Thymus (tissue), 11 donors: ENCODE data around the gene CCK. TPM values are rescaled to one million over a fixed set of nuclear protein-coding genes. Genes with fewer than 3 reads are reported as not detected.

Source experiments
- DNase-seq, 9 donors: peaks; one replicate each; pipeline ENCODE4 v3.0.0-alpha.2; 2013; ENCODE audit warnings: low spot score in 9 of 9, low read depth in 6 of 9, missing footprints in 1 of 9
- H3K27ac ChIP-seq, 2 donors: one replicate each; pipeline ENCODE4 v1.5.1; 2013; ENCODE audit warnings: control low read depth in 1 of 2, low read depth in 1 of 2, low read length in 1 of 2, mild to moderate bottlenecking in 1 of 2, moderate library complexity in 1 of 2
- H3K27me3 ChIP-seq, 2 donors: one replicate each; pipeline ENCODE4 v1.5.1; 2013; ENCODE audit warnings: low read length in 1 of 2; ENCODE audit not compliant: control insufficient read depth in 2 of 2, insufficient read depth in 1 of 2
- H3K36me3 ChIP-seq, 2 donors: one replicate each; pipeline ENCODE4 v1.5.1; 2013; ENCODE audit warnings: low read length in 1 of 2, mild to moderate bottlenecking in 1 of 2, moderate library complexity in 1 of 2; ENCODE audit not compliant: control insufficient read depth in 2 of 2, insufficient read depth in 2 of 2
- H3K4me1 ChIP-seq, 2 donors: one replicate each; pipeline ENCODE4 v1.5.1; 2013; ENCODE audit warnings: low read length in 2 of 2; ENCODE audit not compliant: control insufficient read depth in 2 of 2, insufficient read depth in 2 of 2
- H3K4me3 ChIP-seq, 2 donors: one replicate each; pipeline ENCODE4 v1.5.1; 2013; ENCODE audit warnings: low read length in 2 of 2, control low read depth in 1 of 2, mild to moderate bottlenecking in 1 of 2
- H3K9me3 ChIP-seq, 2 donors: one replicate each; pipeline ENCODE4 v1.5.1; 2013; ENCODE audit warnings: low read length in 1 of 2, mild to moderate bottlenecking in 1 of 2; ENCODE audit not compliant: control insufficient read depth in 2 of 2, insufficient read depth in 1 of 2
- WGBS: extraction: QIAGEN DNeasy Blood & Tissue Kit; methylation state at CpG from one replicate; pipeline ENCODE4 v1.1.7; 2013; 5-methylcytosine and 5-hydroxymethylcytosine counted together
- polyA plus RNA-seq: library from polyadenylated mRNA; stranded (reverse); fragments of 200-250 nt; gene quantifications from one replicate; pipeline ENCODE4 v1.2.3, GENCODE V29; 2013
- total RNA-seq: library from RNA; stranded (reverse); fragments of 120-200 nt; gene quantifications from one replicate; pipeline ENCODE4 v1.2.4, GENCODE V29; 2013
- donor health status: healthy.

Gene CCK
- total and polyA plus RNA-seq, 2 donors = 2.2 to 9.0 TPM

DNA sequence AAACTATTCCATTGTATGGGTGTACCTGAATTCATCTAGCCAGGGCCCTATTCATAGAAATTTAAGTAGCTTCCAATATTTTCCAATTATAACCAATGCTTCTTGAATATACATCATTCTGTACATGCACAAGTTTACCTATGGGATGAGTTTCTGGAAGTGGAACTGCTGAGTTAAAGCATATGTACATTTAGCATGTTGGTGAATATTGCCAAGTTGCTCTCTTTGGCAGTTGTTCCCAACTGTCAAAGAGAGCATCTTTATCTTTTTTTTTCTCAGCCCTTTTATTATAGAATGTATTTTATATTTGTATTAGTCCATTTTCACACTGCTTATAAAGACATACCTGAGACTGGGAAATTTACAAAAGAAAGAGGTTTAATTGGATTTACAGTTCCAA is 8.3 kb upstream of the CCK start:
- H3K36me3 ChIP-seq = no peaks in the 10 kb centered on the region
- H3K27me3 ChIP-seq = peaks cover 3 to 5% of the 10 kb centered on the region in 2 donors
- peaks cover 0 to 36% of the 10 kb centered on the region in 2 donors for H3K4me1 ChIP-seq
- H3K27ac ChIP-seq = no peak overlapping the region
- DNase-seq = no peak
- peaks cover 0 to 4% of the 10 kb centered on the region in 2 donors for H3K9me3 ChIP-seq
- no peak overlapping the region for H3K4me3 ChIP-seq

DNA sequence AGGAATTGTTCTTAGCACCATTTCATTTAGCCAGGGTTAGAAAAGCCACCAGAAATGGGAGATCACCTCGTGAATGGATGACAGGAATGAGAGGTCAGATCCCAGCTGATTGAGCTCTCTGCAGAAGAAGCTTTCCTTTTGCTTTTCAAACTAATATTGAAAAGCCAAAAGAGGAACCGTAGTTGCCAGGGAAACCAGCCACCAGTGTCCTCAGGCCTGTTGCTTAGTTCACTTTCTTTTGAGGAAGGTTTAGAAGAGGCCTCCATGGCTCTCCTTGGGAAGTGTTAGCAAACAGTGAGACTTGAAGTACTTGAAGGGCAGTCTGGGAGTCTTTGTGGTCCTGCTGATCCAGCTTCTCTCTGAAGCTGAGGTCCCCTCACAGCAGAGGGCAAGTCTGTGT is 7.4 kb upstream of the CCK start:
- Histone ChIP-seq H3K9me3 (peaks cover 0 to 4% of the 10 kb centered on the region in 2 donors), H3K4me1 (peaks cover 0 to 34% of the 10 kb centered on the region in 2 donors), H3K36me3 (no peaks in the 10 kb centered on the region), H3K27ac (no peak overlapping the region), H3K4me3 (no peak overlapping the region), H3K27me3 (peaks cover 6 to 12% of the 10 kb centered on the region in 2 donors)
- DNase-seq = no peak
- WGBS = 43% methylated on average over 2 of the region's 2 CpGs

GRCh38 chr3:42271786-42272185 is 5.8 kb upstream of the CCK start:
- H3K27me3 ChIP-seq = peaks cover 6 to 26% of the 10 kb centered on the region in 2 donors
- H3K27ac ChIP-seq = no peak overlapping the region
- peaks cover 0 to 18% of the 10 kb centered on the region in 2 donors for H3K4me1 ChIP-seq
- DNase-seq = no peak
- peaks cover 0 to 4% of the 10 kb centered on the region in 2 donors for H3K9me3 ChIP-seq
- H3K4me3 ChIP-seq = no peak overlapping the region
- H3K36me3 ChIP-seq = no peaks in the 10 kb centered on the region

DNA sequence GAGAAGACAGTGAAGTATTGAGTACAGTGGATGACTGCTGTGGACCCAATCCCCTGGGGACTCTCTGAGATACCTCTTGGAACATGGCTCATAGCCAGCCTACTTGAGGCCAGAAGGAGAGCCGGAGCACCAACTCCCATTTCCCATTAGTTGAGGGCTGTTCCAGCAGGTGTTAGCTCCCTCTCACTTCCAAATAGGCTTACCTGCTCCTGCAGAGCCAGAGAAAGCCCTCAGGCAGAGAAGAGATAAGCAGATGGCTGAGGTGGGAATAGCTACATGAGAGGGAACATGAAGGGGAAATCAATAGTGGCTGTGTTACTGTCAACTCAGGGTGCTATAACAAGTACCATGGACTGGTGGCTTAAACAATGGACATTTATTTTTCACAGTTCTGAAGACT is 4.6 kb upstream of the CCK start:
- no peaks in the 10 kb centered on the region for H3K36me3 ChIP-seq
- peaks cover 0 to 8% of the 10 kb centered on the region in 2 donors for H3K4me1 ChIP-seq
- no peak overlapping the region for H3K4me3 ChIP-seq
- no peak for DNase-seq
- H3K27ac ChIP-seq = no peak overlapping the region
- peaks cover 12 to 38% of the 10 kb centered on the region in 2 donors for H3K27me3 ChIP-seq
- peaks cover 0 to 9% of the 10 kb centered on the region in 2 donors for H3K9me3 ChIP-seq
- WGBS = 95% methylated on average over 1 of the region's 1 CpG

DNA sequence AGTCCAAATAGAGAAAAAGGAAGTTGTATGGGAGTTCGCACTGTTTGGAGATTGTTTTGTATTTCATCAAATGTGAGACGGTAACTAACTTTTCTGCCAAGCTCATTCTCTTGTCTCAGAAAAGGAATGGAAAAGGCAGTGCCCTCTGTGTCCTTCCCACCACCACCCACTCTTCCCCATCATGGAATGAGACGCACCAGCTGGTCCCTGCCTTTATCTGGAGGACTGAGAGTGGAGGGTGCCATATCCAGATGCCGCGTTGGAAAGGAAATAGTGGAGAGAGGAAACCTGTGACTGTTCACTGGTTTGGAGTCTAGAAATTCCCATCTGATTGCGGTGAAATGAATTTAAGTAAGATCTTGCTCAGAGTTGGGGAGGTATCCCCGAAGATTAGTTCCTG is 3.7 kb upstream of the CCK start:
- WGBS = 82% methylated on average over 7 of the region's 7 CpGs
- no peak overlapping the region for H3K27ac ChIP-seq
- H3K27me3 ChIP-seq = peaks cover 21 to 47% of the 10 kb centered on the region in 2 donors
- no peak for DNase-seq
- peaks cover 0 to 8% of the 10 kb centered on the region in 2 donors for H3K4me1 ChIP-seq
- H3K36me3 ChIP-seq = no peaks in the 10 kb centered on the region
- no peak overlapping the region for H3K4me3 ChIP-seq
- H3K9me3 ChIP-seq = peaks cover 3 to 13% of the 10 kb centered on the region in 2 donors

DNA sequence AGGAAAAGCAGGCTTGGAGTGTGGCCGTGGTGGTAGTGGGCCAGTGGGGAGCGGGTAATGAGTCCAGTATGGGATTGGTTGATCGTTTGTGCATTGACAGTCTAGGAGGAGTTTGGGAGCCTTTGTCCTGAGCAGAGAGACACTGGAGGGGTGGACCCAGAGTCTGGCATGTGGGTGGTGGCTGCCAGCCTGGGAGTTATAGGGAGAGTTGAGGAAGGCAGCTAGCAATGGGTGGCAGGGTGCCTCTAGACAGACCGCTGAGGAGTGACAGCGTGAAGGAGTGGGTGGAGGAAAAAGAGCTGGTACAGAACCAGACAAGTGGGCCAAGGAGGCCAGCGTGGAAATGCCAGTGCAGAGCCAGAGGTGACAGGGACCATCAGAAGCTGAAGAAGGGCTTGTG is 1.9 kb upstream of the CCK start:
- Histone ChIP-seq H3K27ac (no peak overlapping the region), H3K4me1 (peaks cover 0 to 22% of the 10 kb centered on the region in 2 donors), H3K27me3 (peaks cover 37 to 64% of the 10 kb centered on the region in 2 donors), H3K4me3 (no peak overlapping the region), H3K9me3 (peaks cover 3 to 13% of the 10 kb centered on the region in 2 donors), H3K36me3 (no peaks in the 10 kb centered on the region)
- DNase-seq = no peak
- WGBS = 93% methylated on average over 6 of the region's 6 CpGs

- H3K4me3 ChIP-seq = no peak overlapping the region
- H3K27me3 ChIP-seq = peaks cover 44 to 87% of the 10 kb centered on the region in 2 donors
- 20% methylated on average over 60 of the region's 60 CpGs for WGBS
Observed at GRCh38 chr3:42265059-42265991, 660 bp downstream of the CCK start.

DNA sequence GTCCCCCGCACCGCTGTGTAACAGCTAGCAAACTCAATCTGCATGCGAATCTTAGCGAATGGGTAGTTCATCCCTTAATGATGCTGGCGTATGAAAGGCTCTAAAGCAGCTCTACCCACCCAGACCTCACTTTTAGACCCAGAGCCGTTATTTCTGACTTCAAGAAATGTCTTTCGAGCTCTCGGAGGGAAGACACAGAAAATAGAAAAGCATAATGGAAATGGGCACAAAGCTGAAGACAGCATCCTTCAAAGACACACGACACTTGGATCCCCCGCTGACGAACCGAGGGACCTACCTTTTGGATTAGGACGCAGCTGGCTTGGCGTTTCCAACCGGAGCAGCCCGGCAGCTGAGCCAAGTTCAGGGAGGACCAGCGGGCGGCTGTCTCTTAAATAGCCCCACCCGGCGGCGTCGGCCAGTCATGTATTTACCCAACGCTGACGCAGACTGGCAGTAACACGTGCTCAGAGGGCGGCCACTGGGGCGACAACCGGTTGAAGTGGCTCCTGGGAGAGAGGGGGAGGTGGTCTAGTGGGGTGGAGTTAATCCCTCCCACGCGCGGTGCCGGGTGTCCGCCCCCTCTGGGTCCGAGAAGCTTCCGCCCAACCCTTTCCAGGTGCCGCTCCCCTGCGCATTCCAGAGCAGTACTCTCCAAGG is 1.5 kb downstream of the CCK start:
- no peak for DNase-seq
- Histone ChIP-seq H3K4me1 (peaks cover 0 to 22% of the 10 kb centered on the region in 2 donors), H3K9me3 (peaks cover 3 to 9% of the 10 kb centered on the region in 2 donors), H3K27me3 (peaks cover 44 to 88% of the 10 kb centered on the region in 2 donors), H3K4me3 (no peak overlapping the region), H3K27ac (no peak overlapping the region), H3K36me3 (no peaks in the 10 kb centered on the region)
- 17% methylated on average over 37 of the region's 37 CpGs for WGBS

More at GRCh38 chr3:42265059-42265991, 660 bp downstream of the CCK start:
- Histone ChIP-seq H3K4me1 (peaks cover 0 to 22% of the 10 kb centered on the region in 2 donors), H3K9me3 (peaks cover 3 to 9% of the 10 kb centered on the region in 2 donors), H3K27ac (no peak overlapping the region), H3K36me3 (no peaks in the 10 kb centered on the region)
- no peak for DNase-seq
